Measurements from ENCODE around the gene C1QTNF8.

Gene C1QTNF8

GRCh38 chr16:1058216-1058615, 37.8 kb downstream of the C1QTNF8 start:
- TF ChIP-seq GLI4 (tag by site-specific recombination; IDR thresholded peaks at IDR 0.05) (no peak), ZBTB7A (tag by site-specific recombination; IDR thresholded peaks at IDR 0.05; ENCODE audit: low read depth) (no peak), ZNF658 (tag by site-specific recombination; IDR thresholded peaks at IDR 0.05) (no peak), PRDM2 (tag by site-specific recombination; IDR thresholded peaks at IDR 0.05; ENCODE audit: borderline replicate concordance) (no peak), SCRT2 (tag by site-specific recombination; IDR thresholded peaks at IDR 0.05) (no peak), MZF1 (tag by site-specific recombination; IDR thresholded peaks at IDR 0.05; ENCODE audit: borderline replicate concordance) (no peak), SP3 (tag by site-specific recombination; IDR thresholded peaks at IDR 0.05) (no peak), INSM2 (tag by site-specific recombination; IDR thresholded peaks at IDR 0.05) (no peak), ZNF664 (tag by site-specific recombination; IDR thresholded peaks at IDR 0.05) (no peak), SALL2 (tag by site-specific recombination; IDR thresholded peaks at IDR 0.05; ENCODE audit: borderline replicate concordance) (no peak), ZNF423 (tag by site-specific recombination; IDR thresholded peaks at IDR 0.05) (no peak), RBAK (tag by site-specific recombination; IDR thresholded peaks at IDR 0.05) (no peak), ZNF112 (tag by site-specific recombination; IDR thresholded peaks at IDR 0.05) (no peak)
- TF ChIP-seq, protein P1, sequence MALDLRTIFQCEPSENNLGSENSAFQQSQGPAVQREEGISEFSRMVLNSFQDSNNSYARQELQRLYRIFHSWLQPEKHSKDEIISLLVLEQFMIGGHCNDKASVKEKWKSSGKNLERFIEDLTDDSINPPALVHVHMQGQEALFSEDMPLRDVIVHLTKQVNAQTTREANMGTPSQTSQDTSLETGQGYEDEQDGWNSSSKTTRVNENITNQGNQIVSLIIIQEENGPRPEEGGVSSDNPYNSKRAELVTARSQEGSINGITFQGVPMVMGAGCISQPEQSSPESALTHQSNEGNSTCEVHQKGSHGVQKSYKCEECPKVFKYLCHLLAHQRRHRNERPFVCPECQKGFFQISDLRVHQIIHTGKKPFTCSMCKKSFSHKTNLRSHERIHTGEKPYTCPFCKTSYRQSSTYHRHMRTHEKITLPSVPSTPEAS (tag by site-specific recombination; IDR thresholded peaks at IDR 0.05) = no peak
- TF ChIP-seq, protein P2, sequence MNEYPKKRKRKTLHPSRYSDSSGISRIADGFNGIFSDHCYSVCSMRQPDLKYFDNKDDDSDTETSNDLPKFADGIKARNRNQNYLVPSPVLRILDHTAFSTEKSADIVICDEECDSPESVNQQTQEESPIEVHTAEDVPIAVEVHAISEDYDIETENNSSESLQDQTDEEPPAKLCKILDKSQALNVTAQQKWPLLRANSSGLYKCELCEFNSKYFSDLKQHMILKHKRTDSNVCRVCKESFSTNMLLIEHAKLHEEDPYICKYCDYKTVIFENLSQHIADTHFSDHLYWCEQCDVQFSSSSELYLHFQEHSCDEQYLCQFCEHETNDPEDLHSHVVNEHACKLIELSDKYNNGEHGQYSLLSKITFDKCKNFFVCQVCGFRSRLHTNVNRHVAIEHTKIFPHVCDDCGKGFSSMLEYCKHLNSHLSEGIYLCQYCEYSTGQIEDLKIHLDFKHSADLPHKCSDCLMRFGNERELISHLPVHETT (tag by site-specific recombination; IDR thresholded peaks at IDR 0.05) = no peak
- Histone ChIP-seq H3K36me3 (ENCODE audit: control insufficient read depth in 2 of 2, insufficient read depth in 1 of 2, low read length in 2 of 2) (no peaks in the 10 kb centered on the region), H3K4me1 (ENCODE audit: control insufficient read depth, insufficient read depth, low read length) (peaks cover 2% of the 10 kb centered on the region; the same call in 1 of the 2 replicates), H3K9me3 (ENCODE audit: control insufficient read depth, insufficient read depth, low read depth, low read length) (no peaks in the 10 kb centered on the region), H3K4me3 (ENCODE audit: low read depth, low read length) (no peak overlapping the region), H3K27ac (ENCODE audit: extremely low read depth, low read depth, low read length) (no peak overlapping the region)
- ChIA-PET POLR2A (interaction anchor here (0.7 kb wide), 1 partner anchor 45 kb away, joined by 3 read pairs; no protein-coding TSS in a partner anchor), CTCF (interaction anchor here (0.6 to 4.3 kb wide), 21 partner anchors 11 to 376 kb away, joined by 3 to 28 read pairs (median 4); partner anchors contain the start of genes CHTF18 and RPUSD1)
